ENCODE data around the gene ALDH3A2.

Gene ALDH3A2

GRCh38 chr17:19708431-19709175, 60.1 kb downstream of the ALDH3A2 start:
- WGBS, 2 donors (ENCODE audit: extremely low coverage in 2 of 2, insufficient read length in 2 of 2, insufficient replicate concordance in 1 of 2), result no CpG with 5 or more reads among the region's 6 CpGs
- peak overlapping the region; percentile 94 for H2BK15ac ChIP-seq (ENCODE audit: low read length)
- no peak overlapping the region for H2AFZ ChIP-seq (ENCODE audit: low read length)
- H2BK5ac ChIP-seq (ENCODE audit: low read length), result no peak overlapping the region
- H2BK12ac ChIP-seq (ENCODE audit: low read length), result no peak overlapping the region
- H3K27ac ChIP-seq (replicated peaks; ENCODE audit: low read length), result no peak overlapping the region
- peak overlapping the region; percentile 72 for H2BK120ac ChIP-seq (ENCODE audit: low read depth, low read length)
- no peak overlapping the region for H3K4ac ChIP-seq (ENCODE audit: low read length)
- H3K4me1 ChIP-seq (ENCODE audit: control insufficient read depth in 2 of 2, insufficient read depth in 1 of 2, low read depth in 1 of 2, low read length in 2 of 2), result peaks cover 12 to 32% of the 10 kb centered on the region in 2 donors
- peak overlapping the region; percentile 9 for H4K8ac ChIP-seq (ENCODE audit: low read depth, low read length)
- H3K4me2 ChIP-seq (ENCODE audit: insufficient read depth, low read length, poor library complexity, severe bottlenecking), result no peak overlapping the region
- peak overlapping the region; percentile 66 for H4K91ac ChIP-seq (ENCODE audit: low read depth, low read length, poor library complexity)
- no peak overlapping the region for H3K23ac ChIP-seq (ENCODE audit: low read depth, low read length, poor library complexity)
- H3K79me1 ChIP-seq (ENCODE audit: low read depth, low read length), result no peaks in the 10 kb centered on the region
- H3K27me3 ChIP-seq (ENCODE audit: control insufficient read depth in 3 of 3, insufficient read depth in 3 of 3, low read depth in 1 of 3, low read length in 3 of 3), result peaks cover 0 to 5% (median 0%) of the 10 kb centered on the region in 3 experiments
- H3K9ac ChIP-seq (ENCODE audit: low read depth, low read length, poor library complexity), result no peak overlapping the region
- DNase-seq (ENCODE audit: low spot score), result no peak
- H3K18ac ChIP-seq (ENCODE audit: low read length), result peak overlapping the region; percentile 90
- H2AK5ac ChIP-seq (ENCODE audit: low read depth, low read length), result peak overlapping the region; percentile 99
- no peaks in the 10 kb centered on the region for H3K9me3 ChIP-seq (replicated peaks in 1 of 2; ENCODE audit: control insufficient read depth in 2 of 2, insufficient read depth in 1 of 2, low read depth in 1 of 2, low read length in 2 of 2)
- no peak overlapping the region for H3K14ac ChIP-seq (ENCODE audit: low read length)
- H3K36me3 ChIP-seq (replicated peaks in 1 of 2; ENCODE audit: control insufficient read depth in 2 of 2, insufficient read depth in 2 of 2, low read length in 2 of 2), result no peaks in the 10 kb centered on the region
- H3K4me3 ChIP-seq (ENCODE audit: low read length in 2 of 2), result no peak overlapping the region

- Histone ChIP-seq H3K9ac (ENCODE audit: low read depth, low read length, poor library complexity) (no peak overlapping the region), H3K4me2 (ENCODE audit: insufficient read depth, low read length, poor library complexity, severe bottlenecking) (no peak overlapping the region), H3K4me3 (ENCODE audit: low read length in 2 of 2) (no peak overlapping the region), H3K27ac (replicated peaks; ENCODE audit: low read length) (no peak overlapping the region), H3K27me3 (ENCODE audit: control insufficient read depth in 3 of 3, insufficient read depth in 3 of 3, low read depth in 1 of 3, low read length in 3 of 3) (peaks cover 0 to 5% (median 0%) of the 10 kb centered on the region in 3 experiments), H2AK5ac (ENCODE audit: low read depth, low read length) (peak overlapping the region; percentile 90), H2BK5ac (ENCODE audit: low read length) (no peak overlapping the region), H3K4me1 (ENCODE audit: control insufficient read depth in 2 of 2, insufficient read depth in 1 of 2, low read depth in 1 of 2, low read length in 2 of 2) (peaks cover 2 to 22% of the 10 kb centered on the region in 2 donors), H3K18ac (ENCODE audit: low read length) (peak overlapping the region; percentile 76), H3K36me3 (replicated peaks in 1 of 2; ENCODE audit: control insufficient read depth in 2 of 2, insufficient read depth in 2 of 2, low read length in 2 of 2) (no peaks in the 10 kb centered on the region), H3K14ac (ENCODE audit: low read length) (no peak overlapping the region), H3K4ac (ENCODE audit: low read length) (no peak overlapping the region), H3K9me3 (replicated peaks in 1 of 2; ENCODE audit: control insufficient read depth in 2 of 2, insufficient read depth in 1 of 2, low read depth in 1 of 2, low read length in 2 of 2) (no peaks in the 10 kb centered on the region), H2BK12ac (ENCODE audit: low read length) (peak overlapping the region; percentile 41), H2AFZ (ENCODE audit: low read length) (no peak overlapping the region), H3K23ac (ENCODE audit: low read depth, low read length, poor library complexity) (no peak overlapping the region), H2BK120ac (ENCODE audit: low read depth, low read length) (no peak overlapping the region), H3K79me1 (ENCODE audit: low read depth, low read length) (peaks cover 2% of the 10 kb centered on the region), H2BK15ac (ENCODE audit: low read length) (no peak overlapping the region), H4K91ac (ENCODE audit: low read depth, low read length, poor library complexity) (peak overlapping the region; percentile 85), H4K8ac (ENCODE audit: low read depth, low read length) (peak overlapping the region; percentile 92)
- no peak for DNase-seq (ENCODE audit: low spot score)
- no CpG with 5 or more reads among the region's 3 CpGs for WGBS, 2 donors (ENCODE audit: extremely low coverage in 2 of 2, insufficient read length in 2 of 2, insufficient replicate concordance in 1 of 2)
Observed at GRCh38 chr17:19709841-19710240, 61.3 kb downstream of the ALDH3A2 start.

GRCh38 chr17:19712436-19713004, 64.0 kb downstream of the ALDH3A2 start:
- Histone ChIP-seq H3K18ac (ENCODE audit: low read length) (peak overlapping the region; percentile 48), H2AK5ac (ENCODE audit: low read depth, low read length) (peak overlapping the region; percentile 46), H3K4me2 (ENCODE audit: insufficient read depth, low read length, poor library complexity, severe bottlenecking) (no peak overlapping the region), H3K23ac (ENCODE audit: low read depth, low read length, poor library complexity) (no peak overlapping the region), H3K27ac (replicated peaks; ENCODE audit: low read length) (no peak overlapping the region), H3K36me3 (replicated peaks in 1 of 2; ENCODE audit: control insufficient read depth in 2 of 2, insufficient read depth in 2 of 2, low read length in 2 of 2) (no peaks in the 10 kb centered on the region), H3K9me3 (replicated peaks in 1 of 2; ENCODE audit: control insufficient read depth in 2 of 2, insufficient read depth in 1 of 2, low read depth in 1 of 2, low read length in 2 of 2) (no peaks in the 10 kb centered on the region), H3K4me3 (ENCODE audit: low read length in 2 of 2) (no peak overlapping the region), H3K27me3 (ENCODE audit: control insufficient read depth in 3 of 3, insufficient read depth in 3 of 3, low read depth in 1 of 3, low read length in 3 of 3) (peaks cover 0 to 11% (median 0%) of the 10 kb centered on the region in 3 experiments), H4K91ac (ENCODE audit: low read depth, low read length, poor library complexity) (no peak overlapping the region), H2BK15ac (ENCODE audit: low read length) (peak overlapping the region; percentile 26), H3K4me1 (ENCODE audit: control insufficient read depth in 2 of 2, insufficient read depth in 1 of 2, low read depth in 1 of 2, low read length in 2 of 2) (peaks cover 3 to 15% of the 10 kb centered on the region in 2 donors), H3K4ac (ENCODE audit: low read length) (no peak overlapping the region), H2AFZ (ENCODE audit: low read length) (no peak overlapping the region), H2BK5ac (ENCODE audit: low read length) (no peak overlapping the region), H2BK12ac (ENCODE audit: low read length) (peak overlapping the region; percentile 97), H2BK120ac (ENCODE audit: low read depth, low read length) (no peak overlapping the region), H3K79me1 (ENCODE audit: low read depth, low read length) (peaks cover 3% of the 10 kb centered on the region), H3K9ac (ENCODE audit: low read depth, low read length, poor library complexity) (no peak overlapping the region), H3K14ac (ENCODE audit: low read length) (peak overlapping the region; percentile 21), H4K8ac (ENCODE audit: low read depth, low read length) (no peak overlapping the region)
- no peak for DNase-seq (ENCODE audit: low spot score)
- no CpG with 5 or more reads among the region's 12 CpGs for WGBS, 2 donors (ENCODE audit: extremely low coverage in 2 of 2, insufficient read length in 2 of 2, insufficient replicate concordance in 1 of 2)

- Histone ChIP-seq H2AFZ (ENCODE audit: low read length) (no peak overlapping the region), H3K27ac (replicated peaks; ENCODE audit: low read length) (no peak overlapping the region), H3K79me1 (ENCODE audit: low read depth, low read length) (peaks cover 3% of the 10 kb centered on the region), H3K36me3 (replicated peaks in 1 of 2; ENCODE audit: control insufficient read depth in 2 of 2, insufficient read depth in 2 of 2, low read length in 2 of 2) (no peaks in the 10 kb centered on the region), H3K14ac (ENCODE audit: low read length) (peak overlapping the region; percentile 56), H3K4me1 (ENCODE audit: control insufficient read depth in 2 of 2, insufficient read depth in 1 of 2, low read depth in 1 of 2, low read length in 2 of 2) (peaks cover 3 to 21% of the 10 kb centered on the region in 2 donors), H2AK5ac (ENCODE audit: low read depth, low read length) (peak overlapping the region; percentile 94), H3K4ac (ENCODE audit: low read length) (peak overlapping the region; percentile 8), H3K27me3 (ENCODE audit: control insufficient read depth in 3 of 3, insufficient read depth in 3 of 3, low read depth in 1 of 3, low read length in 3 of 3) (peaks cover 0 to 19% (median 0%) of the 10 kb centered on the region in 3 experiments), H3K9ac (ENCODE audit: low read depth, low read length, poor library complexity) (no peak overlapping the region), H4K91ac (ENCODE audit: low read depth, low read length, poor library complexity) (no peak overlapping the region), H2BK12ac (ENCODE audit: low read length) (no peak overlapping the region), H2BK15ac (ENCODE audit: low read length) (no peak overlapping the region), H2BK5ac (ENCODE audit: low read length) (no peak overlapping the region), H2BK120ac (ENCODE audit: low read depth, low read length) (no peak overlapping the region), H3K23ac (ENCODE audit: low read depth, low read length, poor library complexity) (peak overlapping the region; percentile 43), H3K4me3 (ENCODE audit: low read length in 2 of 2) (no peak overlapping the region), H4K8ac (ENCODE audit: low read depth, low read length) (no peak overlapping the region), H3K4me2 (ENCODE audit: insufficient read depth, low read length, poor library complexity, severe bottlenecking) (no peak overlapping the region), H3K18ac (ENCODE audit: low read length) (peak overlapping the region; percentile 89), H3K9me3 (replicated peaks in 1 of 2; ENCODE audit: control insufficient read depth in 2 of 2, insufficient read depth in 1 of 2, low read depth in 1 of 2, low read length in 2 of 2) (no peaks in the 10 kb centered on the region)
- WGBS, 2 donors (ENCODE audit: extremely low coverage in 2 of 2, insufficient read length in 2 of 2, insufficient replicate concordance in 1 of 2), result no CpG with 5 or more reads among the region's 16 CpGs
- no peak for DNase-seq (ENCODE audit: low spot score)
Observed at GRCh38 chr17:19713462-19713861, 64.9 kb downstream of the ALDH3A2 start.
